ENCODE measurements around the gene ARHGEF39. TPM values are rescaled to one million over a fixed set of nuclear protein-coding genes. Genes with fewer than 3 reads are reported as not detected.
A peak's percentile ranks its signal among the peaks of the same experiment; 100 is the strongest.
"Not testable (repeated sequence)": the region's sequence is repeated elsewhere in the genome, so short reads cannot be mapped to it uniquely, and the experiment has no call there.

The ARHGEF39 gene
- total and polyA plus RNA-seq, 7 donors: 0.60 to 9.0 (median 1.6) TPM

DNA sequence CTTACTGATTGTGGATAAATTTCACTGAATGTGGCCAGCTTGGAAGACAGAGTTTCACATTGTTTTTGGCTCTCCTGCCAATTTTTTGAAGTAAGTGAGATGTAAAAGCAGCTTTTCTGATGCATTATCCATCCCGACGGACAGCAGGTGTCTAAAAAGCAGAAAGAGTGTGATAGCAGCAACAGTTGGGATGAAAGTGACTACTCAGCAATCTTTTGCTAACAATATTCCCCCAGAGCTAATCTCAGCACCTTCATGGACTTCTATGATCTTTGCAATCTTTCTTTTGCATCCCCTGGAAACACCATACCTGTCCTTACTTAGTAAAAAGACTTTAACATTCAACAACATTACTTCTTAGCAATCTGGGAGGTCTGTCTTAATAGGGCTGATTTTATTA is 52.2 kb downstream of the ARHGEF39 start:
- no peak for DNase-seq
- TF ChIP-seq POLR2AphosphoS5 (IDR thresholded peaks at IDR 0.05) (no peak), POLR2A (IDR thresholded peaks at IDR 0.05) (no peak), EP300 (IDR thresholded peaks at IDR 0.05) (no peak)
- TF ChIP-seq, protein P1, sequence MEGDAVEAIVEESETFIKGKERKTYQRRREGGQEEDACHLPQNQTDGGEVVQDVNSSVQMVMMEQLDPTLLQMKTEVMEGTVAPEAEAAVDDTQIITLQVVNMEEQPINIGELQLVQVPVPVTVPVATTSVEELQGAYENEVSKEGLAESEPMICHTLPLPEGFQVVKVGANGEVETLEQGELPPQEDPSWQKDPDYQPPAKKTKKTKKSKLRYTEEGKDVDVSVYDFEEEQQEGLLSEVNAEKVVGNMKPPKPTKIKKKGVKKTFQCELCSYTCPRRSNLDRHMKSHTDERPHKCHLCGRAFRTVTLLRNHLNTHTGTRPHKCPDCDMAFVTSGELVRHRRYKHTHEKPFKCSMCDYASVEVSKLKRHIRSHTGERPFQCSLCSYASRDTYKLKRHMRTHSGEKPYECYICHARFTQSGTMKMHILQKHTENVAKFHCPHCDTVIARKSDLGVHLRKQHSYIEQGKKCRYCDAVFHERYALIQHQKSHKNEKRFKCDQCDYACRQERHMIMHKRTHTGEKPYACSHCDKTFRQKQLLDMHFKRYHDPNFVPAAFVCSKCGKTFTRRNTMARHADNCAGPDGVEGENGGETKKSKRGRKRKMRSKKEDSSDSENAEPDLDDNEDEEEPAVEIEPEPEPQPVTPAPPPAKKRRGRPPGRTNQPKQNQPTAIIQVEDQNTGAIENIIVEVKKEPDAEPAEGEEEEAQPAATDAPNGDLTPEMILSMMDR (IDR thresholded peaks at IDR 0.05): no peak
- peaks cover 0 to 6% (median 0%) of the 10 kb centered on the region in 3 donors for H3K27me3 ChIP-seq
- H3K9me3 ChIP-seq: no peaks in the 10 kb centered on the region
- no peak overlapping the region for H3K4me3 ChIP-seq
- peaks cover 0 to 26% (median 16%) of the 10 kb centered on the region in 4 donors for H3K36me3 ChIP-seq
- 95 to 97% methylated on average over 2 of the region's 2 CpGs for WGBS, 2 donors
- H3K27ac ChIP-seq: no peak overlapping the region
- intact Hi-C loops (cut with DNase I): no loop called here
- H3K4me1 ChIP-seq: peaks cover 0 to 13% (median 10%) of the 10 kb centered on the region in 4 donors

DNA sequence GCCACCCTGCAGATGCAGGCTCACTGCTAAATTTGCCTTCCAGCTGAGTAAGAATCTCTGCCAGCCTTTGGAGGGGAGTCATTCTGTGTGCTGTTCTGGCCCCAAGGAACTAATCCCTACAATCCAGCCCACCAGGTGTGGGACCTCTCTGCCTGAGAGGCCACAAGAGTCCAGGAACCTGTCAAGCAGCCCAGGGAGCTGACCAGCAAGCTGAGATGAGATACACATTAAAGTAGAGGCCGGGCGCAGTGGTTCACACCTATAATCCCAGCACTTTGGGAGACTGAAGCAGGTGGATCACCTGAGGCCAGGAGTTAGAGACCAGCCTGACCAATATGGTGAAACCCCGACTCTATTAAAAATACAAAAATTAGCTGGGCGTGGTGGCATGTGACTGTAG is 52.9 kb downstream of the ARHGEF39 start:
- 95% methylated on average over 4 of the region's 4 CpGs for WGBS, 2 donors
- H3K9me3 ChIP-seq; intact Hi-C loops (cut with DNase I); DNase-seq; H3K4me3 ChIP-seq; H3K27ac ChIP-seq; H3K27me3 ChIP-seq: not testable (repeated sequence)
- Histone ChIP-seq H3K36me3 (peaks cover 0 to 31% (median 17%) of the 10 kb centered on the region in 4 donors), H3K4me1 (peaks cover 0 to 10% (median 9%) of the 10 kb centered on the region in 4 donors)

DNA sequence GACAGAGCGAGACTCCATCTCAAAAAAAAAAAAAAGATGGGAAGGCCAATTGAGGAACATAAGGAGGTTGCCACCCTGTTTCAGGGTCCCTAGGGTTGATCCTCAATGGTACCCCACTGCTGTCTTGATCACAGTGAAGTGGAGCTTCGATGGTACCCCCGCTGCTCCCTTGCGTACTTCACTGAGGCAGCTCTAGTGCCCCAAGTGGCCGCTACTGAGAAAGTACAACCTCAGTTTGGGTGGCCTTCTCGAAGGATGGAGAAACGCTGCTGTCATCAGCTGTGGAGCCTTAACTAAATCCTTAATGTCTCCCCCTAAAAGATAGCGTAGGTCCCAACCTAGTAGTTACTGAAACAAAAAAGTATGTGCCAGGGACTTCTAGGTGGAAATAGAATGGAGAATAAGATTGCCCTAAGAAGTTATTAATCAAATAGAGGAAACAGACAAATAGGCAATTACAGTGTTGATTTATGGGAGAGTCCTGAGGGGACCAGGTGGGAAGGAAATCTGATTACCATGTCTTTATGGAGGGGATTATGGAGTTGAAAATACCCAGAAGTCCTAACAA is 53.7 kb downstream of the ARHGEF39 start:
- H3K4me3 ChIP-seq: no peak overlapping the region
- H3K36me3 ChIP-seq: peaks cover 0 to 31% (median 17%) of the 10 kb centered on the region in 4 donors
- peak; percentile 72 for DNase-seq
- H3K27me3 ChIP-seq: no peaks in the 10 kb centered on the region
- TF ChIP-seq, protein P1 (IDR thresholded peaks at IDR 0.05): peak in 3 of 4 experiments; percentile 37 to 57 (median 42)
- TF ChIP-seq POLR2AphosphoS5 (IDR thresholded peaks at IDR 0.05): no peak
- no peak overlapping the region for H3K27ac ChIP-seq
- 17 to 19% methylated on average over 8 of the region's 8 CpGs for WGBS, 2 donors
- no peaks in the 10 kb centered on the region for H3K9me3 ChIP-seq
- intact Hi-C loops (cut with DNase I): no loop called here
- peaks cover 0 to 13% (median 11%) of the 10 kb centered on the region in 4 donors for H3K4me1 ChIP-seq

DNA sequence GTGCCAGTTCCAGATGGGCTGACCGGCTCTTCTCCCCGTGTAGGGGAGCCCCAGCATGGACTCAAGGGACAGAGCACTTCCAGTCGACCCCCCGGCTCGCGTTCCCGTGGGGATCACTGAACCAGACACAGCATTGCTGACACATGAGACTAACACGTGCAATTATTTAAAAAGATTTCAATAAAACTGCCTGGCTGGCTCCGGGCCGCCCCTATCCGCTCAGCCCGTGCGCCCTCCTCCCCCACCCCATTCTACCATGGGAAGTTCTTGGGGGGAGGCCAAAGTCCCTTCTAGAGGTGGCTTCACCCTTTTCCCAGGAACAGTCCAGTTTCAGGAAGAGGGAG is 55.2 kb downstream of the ARHGEF39 start:
- Histone ChIP-seq H3K27me3 (no peaks in the 10 kb centered on the region), H3K9me3 (no peaks in the 10 kb centered on the region), H3K4me3 (no peak overlapping the region), H3K4me1 (peaks cover 0 to 18% (median 17%) of the 10 kb centered on the region in 4 donors), H3K27ac (no peak overlapping the region), H3K36me3 (peaks cover 0 to 31% (median 17%) of the 10 kb centered on the region in 4 donors)
- intact Hi-C loops (cut with DNase I): loop anchor here (5.0 kb wide), 1 partner anchor 123 kb away; the partner anchor contains the start of genes CREB3 and TLN1
- no peak for DNase-seq
- 90 to 93% methylated on average over 13 of the region's 13 CpGs for WGBS, 2 donors
- TF ChIP-seq, protein P1 (IDR thresholded peaks at IDR 0.05): no peak

Small RNAs within 50 kb of the gene (small RNA-seq; reads per million reads assigned to genes)
- gene RMRP (0 reads per million in 3 donors), gene RN7SL22P (0 reads per million in 3 donors)

Other genes starting within 250 kb of the ARHGEF39 start
- gene RUSC2, start 175.1 kb downstream of the ARHGEF39 start, total RNA-seq: 10 to 100 TPM; 30.9 to 47.1 (median 43.4) TPM
- gene RUSC2, start 175.1 kb downstream of the ARHGEF39 start, polyA plus RNA-seq: 1 to 10 TPM in 2 of 3 donors, under 1 TPM in 1; 0.92 to 5.6 (median 1.2) TPM
- gene TESK1, start 59.9 kb downstream of the ARHGEF39 start, total RNA-seq: 10 to 100 TPM; 23.5 to 47.4 (median 29.2) TPM
- 10 to 100 TPM; 24.6 to 33.3 (median 27.0) TPM for gene TESK1, start 59.9 kb downstream of the ARHGEF39 start, polyA plus RNA-seq
- gene CD72, start 46.8 kb downstream of the ARHGEF39 start, total RNA-seq: 1 to 10 TPM in 2 of 4 donors, under 1 TPM in 2; 0.36 to 8.0 (median 1.1) TPM
- gene CD72, start 46.8 kb downstream of the ARHGEF39 start, polyA plus RNA-seq: 10 to 100 TPM in 1 of 3 donors, 1 to 10 TPM in 2; 1.2 to 42.1 (median 1.4) TPM
- under 1 TPM in 2 of 4 donors, not detected in 2; 0.81 to 0.82 TPM for gene SIT1, start 14.3 kb downstream of the ARHGEF39 start, total RNA-seq
- 10 to 100 TPM in 1 of 3 donors, 1 to 10 TPM in 1, not detected in 1; 1.8 to 15.9 TPM for gene SIT1, start 14.3 kb downstream of the ARHGEF39 start, polyA plus RNA-seq
- over 10,000 TPM in 2 of 4 donors, 1,000 to 10,000 TPM in 2; 2,523 to 26,387 (median 8,883) TPM for gene RMRP, start 7.2 kb downstream of the ARHGEF39 start, total RNA-seq
- gene RMRP, start 7.2 kb downstream of the ARHGEF39 start, polyA plus RNA-seq: 100 to 1,000 TPM in 1 of 3 donors, not detected in 2; 480 TPM
- 100 to 1,000 TPM in 1 of 4 donors, 10 to 100 TPM in 3; 70.6 to 112 (median 83.1) TPM for gene CCDC107, start 6.9 kb downstream of the ARHGEF39 start, total RNA-seq
- 10 to 100 TPM; 21.3 to 28.8 (median 24.2) TPM for gene CCDC107, start 6.9 kb downstream of the ARHGEF39 start, polyA plus RNA-seq
- gene CA9, start 8.7 kb upstream of the ARHGEF39 start, total RNA-seq: under 1 TPM in 2 of 4 donors, not detected in 2; 0.33 to 0.71 TPM
- gene CA9, start 8.7 kb upstream of the ARHGEF39 start, polyA plus RNA-seq: 1 to 10 TPM in 1 of 3 donors, not detected in 2; 1.7 TPM
- 1,000 to 10,000 TPM; 3,590 to 8,131 (median 6,107) TPM for gene TPM2, start 24.7 kb upstream of the ARHGEF39 start, total RNA-seq
- gene TPM2, start 24.7 kb upstream of the ARHGEF39 start, polyA plus RNA-seq: 100 to 1,000 TPM in 2 of 3 donors, 10 to 100 TPM in 1; 49.9 to 447 (median 334) TPM
- 100 to 1,000 TPM; 354 to 609 (median 525) TPM for gene TLN1, start 67.0 kb upstream of the ARHGEF39 start, total RNA-seq
- gene TLN1, start 67.0 kb upstream of the ARHGEF39 start, polyA plus RNA-seq: 100 to 1,000 TPM in 1 of 3 donors, 10 to 100 TPM in 2; 45.0 to 143 (median 57.6) TPM
- gene CREB3, start 67.5 kb upstream of the ARHGEF39 start, total RNA-seq: 10 to 100 TPM; 65.9 to 82.7 (median 75.4) TPM
- 10 to 100 TPM; 31.0 to 39.0 (median 35.3) TPM for gene CREB3, start 67.5 kb upstream of the ARHGEF39 start, polyA plus RNA-seq
- 10 to 100 TPM; 45.9 to 91.7 (median 64.8) TPM for gene GBA2, start 84.0 kb upstream of the ARHGEF39 start, total RNA-seq
- gene GBA2, start 84.0 kb upstream of the ARHGEF39 start, polyA plus RNA-seq: 10 to 100 TPM; 34.8 to 88.5 (median 58.5) TPM
- 10 to 100 TPM; 13.3 to 23.5 (median 13.5) TPM for gene RGP1, start 84.1 kb upstream of the ARHGEF39 start, total RNA-seq
- 10 to 100 TPM; 10.2 to 37.2 (median 21.3) TPM for gene RGP1, start 84.1 kb upstream of the ARHGEF39 start, polyA plus RNA-seq
- gene MSMP, start 89.1 kb upstream of the ARHGEF39 start, total RNA-seq: not detected
- gene MSMP, start 89.1 kb upstream of the ARHGEF39 start, polyA plus RNA-seq: under 1 TPM in 1 of 3 donors, not detected in 2; 0.57 TPM
- 10 to 100 TPM; 20.3 to 26.6 (median 24.4) TPM for gene NPR2, start 126.4 kb upstream of the ARHGEF39 start, total RNA-seq
- gene NPR2, start 126.4 kb upstream of the ARHGEF39 start, polyA plus RNA-seq: 1 to 10 TPM in 1 of 3 donors, under 1 TPM in 2; 0.60 to 9.5 (median 0.69) TPM
- gene SPAG8, start 147.1 kb upstream of the ARHGEF39 start, total RNA-seq: 1 to 10 TPM; 1.4 to 2.8 (median 2.4) TPM
- gene SPAG8, start 147.1 kb upstream of the ARHGEF39 start, polyA plus RNA-seq: 1 to 10 TPM in 1 of 3 donors, not detected in 2; 1.1 TPM
- 10 to 100 TPM; 23.5 to 42.8 (median 36.2) TPM for gene HINT2, start 149.8 kb upstream of the ARHGEF39 start, total RNA-seq
- gene HINT2, start 149.8 kb upstream of the ARHGEF39 start, polyA plus RNA-seq: 100 to 1,000 TPM in 2 of 3 donors, 10 to 100 TPM in 1; 85.8 to 125 (median 112) TPM
- gene FAM221B, start 163.5 kb upstream of the ARHGEF39 start, total RNA-seq: not detected
- under 1 TPM in 1 of 3 donors, not detected in 2; 0.03 TPM for gene FAM221B, start 163.5 kb upstream of the ARHGEF39 start, polyA plus RNA-seq
- gene TMEM8B, start 164.0 kb upstream of the ARHGEF39 start, total RNA-seq: 10 to 100 TPM in 1 of 4 donors, 1 to 10 TPM in 3; 6.4 to 12.5 (median 8.4) TPM
- 1 to 10 TPM; 3.5 to 9.5 (median 4.2) TPM for gene TMEM8B, start 164.0 kb upstream of the ARHGEF39 start, polyA plus RNA-seq
- not detected for gene OR13J1, start 205.2 kb upstream of the ARHGEF39 start, total RNA-seq
- gene OR13J1, start 205.2 kb upstream of the ARHGEF39 start, polyA plus RNA-seq: not detected
- 1 to 10 TPM; 2.1 to 6.4 (median 4.0) TPM for gene HRCT1, start 241.0 kb upstream of the ARHGEF39 start, total RNA-seq
- gene HRCT1, start 241.0 kb upstream of the ARHGEF39 start, polyA plus RNA-seq: 10 to 100 TPM in 2 of 3 donors, 1 to 10 TPM in 1; 4.2 to 88.5 (median 12.7) TPM
- gene SPAAR, start 244.3 kb upstream of the ARHGEF39 start, total RNA-seq: 1 to 10 TPM in 3 of 4 donors, under 1 TPM in 1; 0.82 to 5.5 (median 2.1) TPM
- gene SPAAR, start 244.3 kb upstream of the ARHGEF39 start, polyA plus RNA-seq: 1 to 10 TPM in 1 of 3 donors, not detected in 2; 2.5 TPM

Measured in sigmoid colon (tissue), 7 donors.